Dermis blood vessel endothelial cell (primary cell): ENCODE measurements around the gene KRTAP10-4. TPM values are rescaled to one million over a fixed set of nuclear protein-coding genes. Genes with fewer than 3 reads are reported as not detected.
A peak's percentile ranks its signal among the peaks of the same experiment; 100 is the strongest.

Experiments
- DNase-seq: peaks from one replicate; pipeline ENCODE4 v3.0.0; 2010
- total RNA-seq: library from RNA; depleted of rRNA; stranded (reverse); fragments of >200 nt; gene quantifications from 2 replicates; pipeline ENCODE4 v1.2.3, GENCODE V29; 2014

The KRTAP10-4 gene
- total RNA-seq, 1 donor from 2014 or later, result not detected

- DNase-seq, result peak; percentile 7
These were observed 45.4 kb downstream of the KRTAP10-4 start for GRCh38 chr21:44618909-44619308.

GRCh38 chr21:44619886-44620285 lies 46.4 kb downstream of the KRTAP10-4 start:
- no peak for DNase-seq

GRCh38 chr21:44623575-44623974 lies 50.0 kb downstream of the KRTAP10-4 start:
- DNase-seq, result no peak

Other genes starting within 250 kb of the KRTAP10-4 start
- 4.5 and 6.0 TPM in 2 replicates for gene CFAP410, start 234.3 kb upstream of the KRTAP10-4 start, total RNA-seq
- gene TRPM2, start 220.1 kb upstream of the KRTAP10-4 start, total RNA-seq, result 1.8 and 3.2 TPM in 2 replicates
- gene LRRC3, start 118.2 kb upstream of the KRTAP10-4 start, total RNA-seq, result 1.9 and 2.1 TPM in 2 replicates
- gene KRTAP10-1, start 33.5 kb upstream of the KRTAP10-4 start, total RNA-seq, result not detected in 2 replicates
- not detected in 2 replicates for gene KRTAP10-2, start 22.2 kb upstream of the KRTAP10-4 start, total RNA-seq
- not detected in 2 replicates for gene KRTAP10-3, start 14.9 kb upstream of the KRTAP10-4 start, total RNA-seq
- gene KRTAP10-5, start 6.9 kb downstream of the KRTAP10-4 start, total RNA-seq, result not detected in 2 replicates
- gene KRTAP10-6, start 18.8 kb downstream of the KRTAP10-4 start, total RNA-seq, result not detected in 2 replicates
- gene KRTAP10-7, start 26.9 kb downstream of the KRTAP10-4 start, total RNA-seq, result not detected in 2 replicates
- gene KRTAP10-8, start 38.4 kb downstream of the KRTAP10-4 start, total RNA-seq, result not detected in 2 replicates
- not detected in 2 replicates for gene KRTAP10-9, start 53.4 kb downstream of the KRTAP10-4 start, total RNA-seq
- gene KRTAP10-10, start 63.6 kb downstream of the KRTAP10-4 start, total RNA-seq, result not detected in 2 replicates
- gene KRTAP10-11, start 72.7 kb downstream of the KRTAP10-4 start, total RNA-seq, result not detected in 2 replicates
- not detected in 2 replicates for gene KRTAP12-4, start 80.9 kb downstream of the KRTAP10-4 start, total RNA-seq
- not detected in 2 replicates for gene KRTAP12-3, start 84.2 kb downstream of the KRTAP10-4 start, total RNA-seq
- not detected in 2 replicates for gene KRTAP12-2, start 93.2 kb downstream of the KRTAP10-4 start, total RNA-seq
- gene KRTAP12-1, start 108.4 kb downstream of the KRTAP10-4 start, total RNA-seq, result not detected in 2 replicates
- gene KRTAP10-12, start 123.4 kb downstream of the KRTAP10-4 start, total RNA-seq, result not detected in 2 replicates
- gene TSPEAR, start 137.8 kb downstream of the KRTAP10-4 start, total RNA-seq, result 0.47 and 1.0 TPM in 2 replicates
- 74.1 and 85.3 TPM in 2 replicates for gene UBE2G2, start 228.1 kb downstream of the KRTAP10-4 start, total RNA-seq
- gene SUMO3, start 244.3 kb downstream of the KRTAP10-4 start, total RNA-seq, result 75.2 and 107 TPM in 2 replicates